ENCODE results near the gene DOCK11.
A peak's percentile ranks its signal among the peaks of the same experiment; 100 is the strongest.
"Not testable (repeated sequence)": the region's sequence is repeated elsewhere in the genome, so short reads cannot be mapped to it uniquely, and the experiment has no call there.

The DOCK11 gene

GRCh38 chrX:118564498-118564897 is 68.9 kb downstream of the DOCK11 start:
- H3K27me3 Mint-ChIP-seq = no peaks in the 10 kb centered on the region
- H3K4me1 Mint-ChIP-seq (ENCODE audit: low read depth) = peaks cover 34% of the 10 kb centered on the region
- peaks cover 43% of the 10 kb centered on the region for H3K36me3 Mint-ChIP-seq (ENCODE audit: low read depth)
- H3K4me3 Mint-ChIP-seq = no peak overlapping the region
- peak overlapping the region; percentile 59 for H3K27ac Mint-ChIP-seq
- H3K9me3 Mint-ChIP-seq = no peaks in the 10 kb centered on the region

- Mint-ChIP-seq H3K36me3 (ENCODE audit: low read depth) (peaks cover 50% of the 10 kb centered on the region), H3K4me1 (ENCODE audit: low read depth) (peaks cover 37% of the 10 kb centered on the region), H3K27ac (no peak overlapping the region)
These were observed 70.2 kb downstream of the DOCK11 start for GRCh38 chrX:118565853-118566252.

GRCh38 chrX:118566359-118566758 is 70.7 kb downstream of the DOCK11 start:
- Mint-ChIP-seq H3K4me1 (ENCODE audit: low read depth) (peaks cover 36% of the 10 kb centered on the region), H3K27me3 (no peaks in the 10 kb centered on the region), H3K9me3 (no peaks in the 10 kb centered on the region), H3K4me3 (no peak overlapping the region), H3K27ac (no peak overlapping the region), H3K36me3 (ENCODE audit: low read depth) (peaks cover 54% of the 10 kb centered on the region)

More at GRCh38 chrX:118565853-118566252, 70.2 kb downstream of the DOCK11 start:
- no peaks in the 10 kb centered on the region for H3K27me3 Mint-ChIP-seq
- no peak overlapping the region for H3K4me3 Mint-ChIP-seq
- H3K9me3 Mint-ChIP-seq = no peaks in the 10 kb centered on the region

GRCh38 chrX:118569676-118570075 is 74.1 kb downstream of the DOCK11 start:
- peaks cover 17% of the 10 kb centered on the region for H3K4me1 Mint-ChIP-seq (ENCODE audit: low read depth)
- H3K4me3 Mint-ChIP-seq = no peak overlapping the region
- no peaks in the 10 kb centered on the region for H3K27me3 Mint-ChIP-seq
- peak overlapping the region; percentile 74 for H3K27ac Mint-ChIP-seq
- H3K9me3 Mint-ChIP-seq = no peaks in the 10 kb centered on the region
- peaks cover 40% of the 10 kb centered on the region for H3K36me3 Mint-ChIP-seq (ENCODE audit: low read depth)

GRCh38 chrX:118570209-118570608 is 74.6 kb downstream of the DOCK11 start:
- H3K36me3 Mint-ChIP-seq (ENCODE audit: low read depth) = peaks cover 38% of the 10 kb centered on the region
- no peak overlapping the region for H3K4me3 Mint-ChIP-seq
- H3K27ac Mint-ChIP-seq = peak overlapping the region; percentile 74
- no peaks in the 10 kb centered on the region for H3K9me3 Mint-ChIP-seq
- H3K27me3 Mint-ChIP-seq = no peaks in the 10 kb centered on the region
- H3K4me1 Mint-ChIP-seq (ENCODE audit: low read depth) = peaks cover 16% of the 10 kb centered on the region

GRCh38 chrX:118571836-118572235 is 76.2 kb downstream of the DOCK11 start:
- no peak overlapping the region for H3K4me3 Mint-ChIP-seq
- peaks cover 29% of the 10 kb centered on the region for H3K36me3 Mint-ChIP-seq (ENCODE audit: low read depth)
- no peaks in the 10 kb centered on the region for H3K27me3 Mint-ChIP-seq
- H3K4me1 Mint-ChIP-seq (ENCODE audit: low read depth) = peaks cover 12% of the 10 kb centered on the region
- no peaks in the 10 kb centered on the region for H3K9me3 Mint-ChIP-seq
- H3K27ac Mint-ChIP-seq = no peak overlapping the region

- H3K4me1 Mint-ChIP-seq (ENCODE audit: low read depth) = peaks cover 6% of the 10 kb centered on the region
- no peaks in the 10 kb centered on the region for H3K27me3 Mint-ChIP-seq
- peaks cover 18% of the 10 kb centered on the region for H3K36me3 Mint-ChIP-seq (ENCODE audit: low read depth)
- no peak overlapping the region for H3K4me3 Mint-ChIP-seq
- no peak overlapping the region for H3K27ac Mint-ChIP-seq
- no peaks in the 10 kb centered on the region for H3K9me3 Mint-ChIP-seq
These were observed 79.1 kb downstream of the DOCK11 start for GRCh38 chrX:118574666-118575065.

DNA sequence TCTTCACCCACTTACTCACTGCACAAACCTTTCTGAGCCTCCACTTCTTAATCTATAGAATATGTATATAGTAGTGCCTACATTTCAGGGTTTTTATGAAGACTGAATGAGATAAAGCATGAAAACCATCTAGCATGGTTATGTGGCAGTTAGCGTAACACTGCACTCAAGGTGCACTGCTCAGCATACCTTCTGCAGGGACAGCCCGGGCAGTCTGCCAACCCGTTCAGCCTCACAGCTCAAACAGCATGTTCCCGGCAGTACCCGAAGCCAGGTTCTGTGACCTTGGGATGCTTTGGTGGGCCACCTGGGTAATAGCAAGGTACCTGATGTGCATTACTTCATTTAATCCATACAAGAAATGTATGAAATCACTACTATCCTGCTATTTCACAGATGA is 81.4 kb downstream of the DOCK11 start:
- H3K4me1 Mint-ChIP-seq (ENCODE audit: low read depth) = no peaks in the 10 kb centered on the region
- no peak overlapping the region for H3K27ac Mint-ChIP-seq
- H3K36me3 Mint-ChIP-seq (ENCODE audit: low read depth) = peaks cover 16% of the 10 kb centered on the region

DNA sequence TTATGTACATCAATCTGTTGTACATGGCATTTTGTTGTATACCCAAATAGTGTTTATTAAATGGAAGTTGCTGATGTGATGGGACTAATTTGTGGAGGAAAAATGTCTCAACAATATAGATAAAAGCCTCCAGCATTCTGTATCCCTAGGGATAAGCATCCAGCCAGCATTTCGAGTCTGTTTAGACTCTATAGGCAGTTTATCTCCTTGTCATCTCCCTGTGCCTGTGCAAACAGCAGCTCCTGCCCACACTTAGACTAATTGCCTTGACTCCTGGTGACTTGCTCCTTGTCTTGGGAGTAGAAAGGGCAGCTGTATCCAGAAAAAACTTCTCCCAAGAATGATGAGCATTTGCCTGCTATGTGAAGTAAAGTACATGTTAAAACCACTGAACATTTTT is 83.8 kb downstream of the DOCK11 start:
- Mint-ChIP-seq H3K4me1 (ENCODE audit: low read depth) (no peaks in the 10 kb centered on the region), H3K9me3 (no peaks in the 10 kb centered on the region), H3K27me3 (no peaks in the 10 kb centered on the region), H3K4me3 (no peak overlapping the region), H3K27ac (no peak overlapping the region), H3K36me3 (ENCODE audit: low read depth) (peaks cover 24% of the 10 kb centered on the region)

More for the DNA sequence above, 81.4 kb downstream of the DOCK11 start:
- H3K27me3 Mint-ChIP-seq = no peaks in the 10 kb centered on the region
- H3K9me3 Mint-ChIP-seq = no peaks in the 10 kb centered on the region
- no peak overlapping the region for H3K4me3 Mint-ChIP-seq

- not testable (repeated sequence) for H3K27ac Mint-ChIP-seq; H3K4me3 Mint-ChIP-seq; H3K9me3 Mint-ChIP-seq; H3K27me3 Mint-ChIP-seq; H3K4me1 Mint-ChIP-seq (ENCODE audit: low read depth)
- H3K36me3 Mint-ChIP-seq (ENCODE audit: low read depth) = peaks cover 38% of the 10 kb centered on the region
These were observed 87.3 kb downstream of the DOCK11 start for GRCh38 chrX:118582926-118583325.

GRCh38 chrX:118583781-118584180 is 88.2 kb downstream of the DOCK11 start:
- Mint-ChIP-seq H3K9me3 (no peaks in the 10 kb centered on the region), H3K36me3 (ENCODE audit: low read depth) (peaks cover 41% of the 10 kb centered on the region), H3K27ac (no peak overlapping the region), H3K4me1 (ENCODE audit: low read depth) (no peaks in the 10 kb centered on the region), H3K4me3 (no peak overlapping the region), H3K27me3 (no peaks in the 10 kb centered on the region)

- Mint-ChIP-seq H3K36me3 (ENCODE audit: low read depth) (peaks cover 41% of the 10 kb centered on the region), H3K9me3 (no peaks in the 10 kb centered on the region), H3K4me1 (ENCODE audit: low read depth) (no peaks in the 10 kb centered on the region), H3K27ac (no peak overlapping the region), H3K4me3 (no peak overlapping the region), H3K27me3 (no peaks in the 10 kb centered on the region)
These were observed 89.7 kb downstream of the DOCK11 start for GRCh38 chrX:118585296-118585695.

GRCh38 chrX:118586206-118586605 is 90.6 kb downstream of the DOCK11 start:
- Mint-ChIP-seq H3K27ac (peak overlapping the region; percentile 2), H3K36me3 (ENCODE audit: low read depth) (peaks cover 41% of the 10 kb centered on the region)
- not testable (repeated sequence) for H3K9me3 Mint-ChIP-seq; H3K4me1 Mint-ChIP-seq (ENCODE audit: low read depth); H3K27me3 Mint-ChIP-seq; H3K4me3 Mint-ChIP-seq

GRCh38 chrX:118588715-118589114 is 93.1 kb downstream of the DOCK11 start:
- H3K4me3 Mint-ChIP-seq = no peak overlapping the region
- H3K9me3 Mint-ChIP-seq = no peaks in the 10 kb centered on the region
- H3K27me3 Mint-ChIP-seq = no peaks in the 10 kb centered on the region
- peaks cover 34% of the 10 kb centered on the region for H3K36me3 Mint-ChIP-seq (ENCODE audit: low read depth)
- no peak overlapping the region for H3K27ac Mint-ChIP-seq
- H3K4me1 Mint-ChIP-seq (ENCODE audit: low read depth) = peaks cover 3% of the 10 kb centered on the region

- Mint-ChIP-seq H3K36me3 (ENCODE audit: low read depth) (peaks cover 38% of the 10 kb centered on the region), H3K4me1 (ENCODE audit: low read depth) (peaks cover 3% of the 10 kb centered on the region), H3K9me3 (no peaks in the 10 kb centered on the region), H3K27me3 (no peaks in the 10 kb centered on the region), H3K27ac (no peak overlapping the region), H3K4me3 (no peak overlapping the region)
These were observed 93.6 kb downstream of the DOCK11 start for GRCh38 chrX:118589227-118589626.

GRCh38 chrX:118593407-118593806 is 97.8 kb downstream of the DOCK11 start:
- no peaks in the 10 kb centered on the region for H3K9me3 Mint-ChIP-seq
- no peak overlapping the region for H3K4me3 Mint-ChIP-seq
- peaks cover 23% of the 10 kb centered on the region for H3K36me3 Mint-ChIP-seq (ENCODE audit: low read depth)
- no peaks in the 10 kb centered on the region for H3K27me3 Mint-ChIP-seq
- peak overlapping the region; percentile 57 for H3K27ac Mint-ChIP-seq
- peaks cover 3% of the 10 kb centered on the region for H3K4me1 Mint-ChIP-seq (ENCODE audit: low read depth)

Measured in stimulated activated naive CD8-positive, alpha-beta T cell treated with anti-CD3 and anti-CD28 coated beads, Interleukin-15, Interleukin-2, amounts not matched to agents 100 ng/mL and 50 ng/mL, for 24 hours (primary cell).